Small intestine (tissue), 4 donors: ENCODE results near the gene MS4A6E. TPM values are rescaled to one million over a fixed set of nuclear protein-coding genes. Genes with fewer than 3 reads are reported as not detected.

Experiments used
- polyA plus RNA-seq, 4 donors: library from polyadenylated mRNA; stranded (reverse) in 3 of 4; unstranded in 1 of 4; fragments of 200-250 nt in 3 of 4; fragments of 120-200 nt in 1 of 4; gene quantifications; one replicate each; pipeline versions ENCODE4 v1.2.1 to v1.2.3, GENCODE V29; 2013
- donor health status: healthy with polysubstance abuse.
- donor health status: Bipolar disorder and iron deficiency.
- donor health status: healthy.

The MS4A6E gene
- polyA plus RNA-seq, 4 donors: 0.18 TPM; not detected in 3

Other genes starting within 250 kb of the MS4A6E start
- gene MS4A2, start 238.6 kb upstream of the MS4A6E start, polyA plus RNA-seq: under 1 TPM in 3 of 4 donors, not detected in 1; 0.01 to 0.81 (median 0.45) TPM
- gene MS4A6A, start 144.2 kb upstream of the MS4A6E start, polyA plus RNA-seq: 10 to 100 TPM in 3 of 4 donors, 1 to 10 TPM in 1; 7.6 to 74.3 (median 59.4) TPM
- under 1 TPM in 2 of 4 donors, not detected in 2; 0.56 to 0.61 TPM for gene MS4A4E, start 84.1 kb upstream of the MS4A6E start, polyA plus RNA-seq
- 10 to 100 TPM in 1 of 4 donors, 1 to 10 TPM in 3; 1.6 to 28.3 (median 6.2) TPM for gene MS4A4A, start 46.6 kb upstream of the MS4A6E start, polyA plus RNA-seq
- 10 to 100 TPM in 2 of 4 donors, 1 to 10 TPM in 2; 2.2 to 13.2 (median 9.8) TPM for gene MS4A7, start 51.3 kb downstream of the MS4A6E start, polyA plus RNA-seq
- 1 to 10 TPM in 1 of 4 donors, under 1 TPM in 1, not detected in 2; 0.12 to 1.2 TPM for gene MS4A14, start 69.2 kb downstream of the MS4A6E start, polyA plus RNA-seq
- not detected for gene MS4A5, start 102.3 kb downstream of the MS4A6E start, polyA plus RNA-seq
- gene MS4A1, start 128.6 kb downstream of the MS4A6E start, polyA plus RNA-seq: 1 to 10 TPM in 2 of 4 donors, under 1 TPM in 1, not detected in 1; 0.86 to 6.2 (median 1.4) TPM
- gene MS4A12, start 165.5 kb downstream of the MS4A6E start, polyA plus RNA-seq: under 1 TPM in 1 of 4 donors, not detected in 3; 0.04 TPM
- not detected for gene MS4A13, start 188.1 kb downstream of the MS4A6E start, polyA plus RNA-seq